HEK293 (cell line): Measurements from ENCODE around the gene NSMCE4A.
"Not testable (repeated sequence)": the region's sequence is repeated elsewhere in the genome, so short reads cannot be mapped to it uniquely, and the experiment has no call there.

Experiments
- CTCF ChIA-PET: fragments of 350-600 bp; formaldehyde crosslinking; extraction: SDS; loops from one replicate; lab custom pipeline; 2021; ENCODE audit warnings: antibody characterized with exemption; lab: Yijun Ruan, JAX
- POLR2A ChIA-PET: fragments of 300-600 bp; formaldehyde crosslinking; extraction: SDS; loops from one replicate; lab custom pipeline; 2020; ENCODE audit warnings: antibody characterized with exemption, inconsistent platforms; lab: Yijun Ruan, JAX
- H3K27ac ChIP-seq: fragments of 200-500 bp; sonication (Bioruptor generic); 2 replicates; pipeline ENCODE4 v1.5.1; 2014; ENCODE audit warnings: low read depth, low read length, control low read depth, inconsistent platforms; ENCODE audit errors: extremely low read depth
- H3K36me3 ChIP-seq, 2 experiments: fragments of 200-500 bp in 1 of 2; sonication (Bioruptor generic) in 1 of 2; 1 replicate in 1 of 2; 2 replicates in 1 of 2; pipeline ENCODE4 v1.5.1; 2014 to 2017; ENCODE audit warnings: inconsistent platforms in 2 of 2, low read length in 2 of 2; ENCODE audit not compliant: control insufficient read depth in 2 of 2, insufficient read depth in 1 of 2
- H3K4me1 ChIP-seq: fragments of 200-500 bp; sonication (Bioruptor generic); 2 replicates; pipeline ENCODE4 v1.5.1; 2014; ENCODE audit warnings: mild to moderate bottlenecking, low read length, inconsistent platforms; ENCODE audit not compliant: control insufficient read depth, insufficient read depth
- H3K4me3 ChIP-seq: 2 replicates; pipeline ENCODE4 v1.5.1; 2011; ENCODE audit warnings: low read depth, mild to moderate bottlenecking, control low read depth, low read length, moderate library complexity
- H3K9me3 ChIP-seq: fragments of 200-500 bp; sonication (Bioruptor generic); 2 replicates; pipeline ENCODE4 v1.5.1; 2014; ENCODE audit warnings: low read depth, low read length, inconsistent platforms; ENCODE audit not compliant: control insufficient read depth, insufficient read depth
- KLF1 ChIP-seq: fragments of 450-650 bp; formaldehyde crosslinking; IDR thresholded peaks from 2 replicates; pipeline ENCODE4 v1.5.1; 2016; ENCODE audit warnings: missing biosample characterization, missing genetic modification characterization
- PRDM2 ChIP-seq: fragments of 450-650 bp; formaldehyde crosslinking; IDR thresholded peaks from 2 replicates; pipeline ENCODE4 v1.5.1; 2016; ENCODE audit warnings: missing biosample characterization, missing genetic modification characterization, borderline replicate concordance
- RBAK ChIP-seq: fragments of 450-650 bp; formaldehyde crosslinking; IDR thresholded peaks from 2 replicates; pipeline ENCODE4 v1.5.1; 2016; ENCODE audit warnings: missing biosample characterization, missing genetic modification characterization
- ZBTB17 ChIP-seq: fragments of 450-650 bp; formaldehyde crosslinking; IDR thresholded peaks from 2 replicates; pipeline ENCODE4 v1.5.1; 2016; ENCODE audit warnings: missing biosample characterization, missing genetic modification characterization
- ZFP41 ChIP-seq: fragments of 450-650 bp; formaldehyde crosslinking; IDR thresholded peaks from 2 replicates; pipeline ENCODE4 v1.5.1; 2016; ENCODE audit warnings: missing biosample characterization, missing genetic modification characterization, borderline replicate concordance
- ZFP69B ChIP-seq: fragments of 450-650 bp; formaldehyde crosslinking; IDR thresholded peaks from 2 replicates; pipeline ENCODE4 v1.5.1; 2016; ENCODE audit warnings: missing biosample characterization, missing genetic modification characterization
- ZNF10 ChIP-seq: fragments of 450-650 bp; formaldehyde crosslinking; IDR thresholded peaks from 2 replicates; pipeline ENCODE4 v1.5.1; 2017; ENCODE audit warnings: missing biosample characterization, missing genetic modification characterization
- ZNF155 ChIP-seq: fragments of 450-650 bp; formaldehyde crosslinking; IDR thresholded peaks from 2 replicates; pipeline ENCODE4 v1.5.1; 2016; ENCODE audit warnings: missing biosample characterization, missing genetic modification characterization
- ZNF16 ChIP-seq: fragments of 450-650 bp; formaldehyde crosslinking; IDR thresholded peaks from 2 replicates; pipeline ENCODE4 v1.5.1; 2016; ENCODE audit warnings: low read depth, missing biosample characterization, missing genetic modification characterization
- ZNF292 ChIP-seq: fragments of 450-650 bp; formaldehyde crosslinking; IDR thresholded peaks from 2 replicates; pipeline ENCODE4 v1.5.1; 2016; ENCODE audit warnings: low read depth, missing biosample characterization, missing genetic modification characterization, borderline replicate concordance
- ZNF311 ChIP-seq: fragments of 450-650 bp; formaldehyde crosslinking; IDR thresholded peaks from 2 replicates; pipeline ENCODE4 v1.5.1; 2017; ENCODE audit warnings: missing biosample characterization, missing genetic modification characterization, borderline replicate concordance
- ZNF513 ChIP-seq: fragments of 450-650 bp; IDR thresholded peaks from 2 replicates; pipeline ENCODE4 v1.5.1; 2018; ENCODE audit warnings: missing biosample characterization, missing genetic modification characterization
- ZNF529 ChIP-seq: fragments of 450-650 bp; formaldehyde crosslinking; IDR thresholded peaks from 2 replicates; pipeline ENCODE4 v1.5.1; 2017; ENCODE audit warnings: missing genetic modification characterization, missing biosample characterization; ENCODE audit not compliant: insufficient replicate concordance
- ZNF571 ChIP-seq: fragments of 450-650 bp; formaldehyde crosslinking; IDR thresholded peaks from 2 replicates; pipeline ENCODE4 v1.5.0; 2017; ENCODE audit warnings: missing biosample characterization, missing genetic modification characterization
- ZNF610 ChIP-seq: fragments of 450-650 bp; formaldehyde crosslinking; IDR thresholded peaks from 2 replicates; pipeline ENCODE4 v1.5.1; 2016; ENCODE audit warnings: missing biosample characterization, missing genetic modification characterization, borderline replicate concordance
- ZNF701 ChIP-seq: fragments of 450-650 bp; formaldehyde crosslinking; IDR thresholded peaks from 2 replicates; pipeline ENCODE4 v1.5.1; 2016; ENCODE audit warnings: missing biosample characterization, missing genetic modification characterization

NSMCE4A gene

GRCh38 chr10:121919666-121920065 lies 55.4 kb downstream of the NSMCE4A start:
- peaks cover 18 to 29% of the 10 kb centered on the region in 2 experiments for H3K36me3 ChIP-seq
- no peak overlapping the region for H3K27ac ChIP-seq
- no peak overlapping the region for H3K4me3 ChIP-seq
- ChIA-PET CTCF (interaction anchor here (2.3 kb wide), 1 partner anchor 19 kb away, joined by 10 read pairs; no protein-coding TSS in a partner anchor), POLR2A (no interaction called here)
- no peaks in the 10 kb centered on the region for H3K4me1 ChIP-seq
- H3K9me3 ChIP-seq = no peaks in the 10 kb centered on the region
- TF ChIP-seq ZNF155 (no peak), ZNF701 (no peak), ZBTB17 (tag by site-specific recombination) (no peak), ZNF10 (tag by site-specific recombination) (no peak), ZNF529 (no peak), ZFP69B (no peak), ZNF16 (tag by site-specific recombination) (no peak), ZNF513 (tag by site-specific recombination) (no peak), ZNF610 (no peak)

DNA sequence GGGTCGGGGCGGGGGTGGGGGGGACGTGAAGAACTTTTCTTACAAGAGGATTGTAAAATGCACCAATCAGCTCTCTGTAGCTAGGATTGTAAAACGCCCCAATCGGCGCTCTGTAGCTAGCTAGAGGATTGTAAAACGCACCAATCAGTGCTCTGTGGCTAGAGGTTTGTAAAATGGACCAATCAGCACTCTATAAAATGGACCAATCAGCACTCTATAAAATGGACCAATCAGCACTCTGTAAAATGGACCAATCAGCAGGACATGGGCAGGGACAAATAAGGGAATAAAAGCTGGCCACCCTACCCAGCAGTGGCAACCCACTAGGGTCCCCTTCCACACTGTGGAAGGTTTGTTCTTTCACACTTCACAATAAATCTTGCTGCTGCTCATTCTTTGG lies 56.2 kb downstream of the NSMCE4A start:
- CTCF ChIA-PET = interaction anchor here (0.7 to 2.3 kb wide), 2 partner anchors 18 to 20 kb away, joined by 3 to 10 read pairs; no protein-coding TSS in a partner anchor
- H3K36me3 ChIP-seq = peaks cover 16 to 31% of the 10 kb centered on the region in 2 experiments
- not testable (repeated sequence) for H3K27ac ChIP-seq, H3K4me3 ChIP-seq, H3K4me1 ChIP-seq, H3K9me3 ChIP-seq
- POLR2A ChIA-PET = interaction anchor here (0.6 kb wide), 1 partner anchor 246 kb away, joined by 3 read pairs; no protein-coding TSS in a partner anchor

DNA sequence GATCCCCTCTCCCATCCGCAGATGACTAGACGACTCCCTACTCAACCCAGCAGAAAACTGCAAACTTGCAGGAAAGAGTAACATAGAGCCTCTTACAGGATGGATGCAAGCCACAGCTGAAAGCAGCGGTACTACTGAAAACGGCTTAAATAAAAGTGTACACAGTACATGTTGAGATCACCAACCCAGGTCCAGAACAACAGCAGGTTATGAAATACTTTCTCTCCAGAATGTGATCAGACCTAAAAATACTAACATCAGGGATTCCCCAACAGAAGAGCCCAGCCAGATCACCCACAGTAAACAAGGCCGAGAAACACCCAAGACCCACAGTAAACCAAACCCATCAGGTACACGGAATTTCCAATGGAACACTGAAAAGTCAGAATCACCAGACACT lies 60.4 kb downstream of the NSMCE4A start:
- Histone ChIP-seq H3K9me3 (no peaks in the 10 kb centered on the region), H3K4me3 (no peak overlapping the region), H3K36me3 (peaks cover 10 to 25% of the 10 kb centered on the region in 2 experiments), H3K4me1 (no peaks in the 10 kb centered on the region), H3K27ac (no peak overlapping the region)
- ChIA-PET POLR2A (no interaction called here), CTCF (interaction anchor here (0.8 to 1.2 kb wide), 3 partner anchors 14 to 175 kb away, joined by 3 to 4 read pairs (median 3); no protein-coding TSS in a partner anchor)
- no peak for TF ChIP-seq ZNF571 (tag by site-specific recombination)
- TF ChIP-seq KLF1 = no peak
- no peak for TF ChIP-seq RBAK
- TF ChIP-seq ZNF292 (tag by site-specific recombination) = no peak
- TF ChIP-seq ZFP41 (tag by site-specific recombination) = no peak
- TF ChIP-seq ZNF311 = no peak
- TF ChIP-seq PRDM2 (tag by site-specific recombination) = no peak
